GM23338 (cell line): ENCODE results near the gene DCAF5. TPM values are rescaled to one million over a fixed set of nuclear protein-coding genes. Genes with fewer than 3 reads are reported as not detected.

Source experiments
- ATAC-seq: fragments of 200-7000 bp; cut with Tn5 transposase; 3 replicates; pipeline ENCODE4 v1.9.1; 2020
- DNase-seq: peaks from one replicate; pipeline ENCODE4 v3.0.0-alpha.2; 2015; ENCODE audit warnings: low spot score
- H2AFZ ChIP-seq: fragments of 200-600 bp; sonication (generic); 2 replicates; pipeline ENCODE4 v1.8.0; 2016; ENCODE audit warnings: antibody characterized with exemption, mild to moderate bottlenecking, moderate library complexity
- H3F3A ChIP-seq: fragments of 200-600 bp; sonication (generic); replicated peaks from 2 replicates; pipeline ENCODE4 v1.8.0; 2017; ENCODE audit warnings: antibody characterized with exemption, mixed run types, low read depth
- H3K27ac ChIP-seq: fragments of 200-600 bp; sonication (generic); 2 replicates; pipeline ENCODE4 v1.6.1; 2016; ENCODE audit warnings: low read depth
- H3K27me3 ChIP-seq: fragments of 200-600 bp; sonication (generic); 2 replicates; pipeline ENCODE4 v1.8.0; 2016; ENCODE audit warnings: mild to moderate bottlenecking, mixed run types, moderate library complexity; ENCODE audit not compliant: insufficient read depth
- H3K36me3 ChIP-seq: fragments of 200-600 bp; sonication (generic); 2 replicates; pipeline ENCODE4 v1.8.0; 2016; ENCODE audit warnings: mild to moderate bottlenecking; ENCODE audit not compliant: insufficient read depth
- H3K4me1 ChIP-seq: fragments of 200-600 bp; sonication (generic); 2 replicates; pipeline ENCODE4 v1.8.0; 2016; ENCODE audit warnings: mild to moderate bottlenecking, moderate library complexity; ENCODE audit not compliant: insufficient read depth
- H3K4me2 ChIP-seq: fragments of 200-600 bp; sonication (generic); 2 replicates; pipeline ENCODE4 v1.7.1; 2017; ENCODE audit warnings: mixed run types
- H3K4me3 ChIP-seq: fragments of 200-600 bp; sonication (generic); 2 replicates; pipeline ENCODE4 v1.6.1; 2016; ENCODE audit warnings: mixed run types
- H3K79me2 ChIP-seq: fragments of 200-600 bp; sonication (generic); replicated peaks from 2 replicates; pipeline ENCODE4 v1.8.0; 2017; ENCODE audit warnings: mild to moderate bottlenecking; ENCODE audit not compliant: insufficient read depth
- H3K9me2 ChIP-seq: fragments of 200-600 bp; sonication (generic); 2 replicates; pipeline ENCODE4 v1.8.0; 2017; ENCODE audit not compliant: insufficient read depth
- H4K20me1 ChIP-seq: fragments of 200-600 bp; sonication (generic); replicated peaks from 2 replicates; pipeline ENCODE4 v1.8.0; 2017; ENCODE audit warnings: mild to moderate bottlenecking; ENCODE audit not compliant: insufficient read depth
- H3K27ac Mint-ChIP-seq: 2 replicates; pipeline ENCODE4 v1.8.0; 2020; ENCODE audit warnings: inconsistent platforms, mild to moderate bottlenecking, moderate library complexity, mixed read lengths
- H3K27me3 Mint-ChIP-seq: 3 replicates; pipeline ENCODE4 v1.8.0; 2022; ENCODE audit warnings: low read depth, mild to moderate bottlenecking, moderate library complexity, mixed read lengths, inconsistent platforms; ENCODE audit not compliant: insufficient read depth, poor library complexity
- H3K36me3 Mint-ChIP-seq: 3 replicates; pipeline ENCODE4 v1.8.0; 2021; ENCODE audit warnings: low read depth, mild to moderate bottlenecking, inconsistent platforms, moderate library complexity, mixed read lengths
- H3K4me1 Mint-ChIP-seq: 3 replicates; pipeline ENCODE4 v1.8.0; 2020; ENCODE audit warnings: mild to moderate bottlenecking, inconsistent platforms, mixed read lengths
- H3K4me3 Mint-ChIP-seq: 3 replicates; pipeline ENCODE4 v1.8.0; 2021; ENCODE audit warnings: moderate library complexity, mild to moderate bottlenecking, inconsistent platforms, mixed read lengths
- H3K9me3 Mint-ChIP-seq: 3 replicates; pipeline ENCODE4 v1.8.0; 2020; ENCODE audit warnings: moderate library complexity, mild to moderate bottlenecking, inconsistent platforms, mixed read lengths
- CREB1 ChIP-seq: fragments of 250-450 bp; sonication (Bioruptor Pico); IDR thresholded peaks from 2 replicates; pipeline ENCODE4 v1.5.0; 2020; ENCODE audit warnings: low read depth, mild to moderate bottlenecking, moderate library complexity
- EZH2 ChIP-seq: fragments of 200-600 bp; sonication (generic); IDR thresholded peaks from one replicate; pipeline ENCODE4 v1.8.0; 2017; ENCODE audit warnings: antibody characterized with exemption, mild to moderate bottlenecking, low read depth; ENCODE audit not compliant: unreplicated experiment
- EZH2phosphoT487 ChIP-seq: fragments of 200-600 bp; sonication (generic); IDR thresholded peaks from one replicate; pipeline ENCODE4 v1.8.1; 2018; ENCODE audit warnings: antibody characterized with exemption; ENCODE audit not compliant: unreplicated experiment
- JUNB ChIP-seq: IDR thresholded peaks from one replicate; pipeline ENCODE4 v1.6.1; 2016; ENCODE audit warnings: antibody characterized with exemption; ENCODE audit not compliant: unreplicated experiment
- NANOG ChIP-seq: IDR thresholded peaks from 2 replicates; pipeline ENCODE4 v1.6.1; 2016; ENCODE audit warnings: antibody characterized with exemption, borderline replicate concordance
- POLR2AphosphoS5 ChIP-seq: IDR thresholded peaks from 2 replicates; pipeline ENCODE4 v1.6.1; 2016; ENCODE audit warnings: antibody characterized with exemption, low read depth
- REST ChIP-seq: IDR thresholded peaks from one replicate; pipeline ENCODE4 v1.6.1; 2018; ENCODE audit warnings: antibody characterized with exemption; ENCODE audit not compliant: unreplicated experiment
- STAT1 ChIP-seq: IDR thresholded peaks from one replicate; pipeline ENCODE4 v1.6.1; 2016; ENCODE audit warnings: antibody characterized with exemption; ENCODE audit not compliant: unreplicated experiment
- ZNF114 ChIP-seq: fragments of 250-450 bp; sonication (Bioruptor Pico); IDR thresholded peaks from 2 replicates; pipeline ENCODE4 v1.5.0; 2020; ENCODE audit warnings: mild to moderate bottlenecking, moderate library complexity
- ZNF331 ChIP-seq: fragments of 250-450 bp; sonication (Bioruptor Pico); IDR thresholded peaks from 2 replicates; pipeline ENCODE4 v1.5.0; 2020; ENCODE audit warnings: low read depth, mild to moderate bottlenecking, moderate library complexity
- ZNF462 ChIP-seq: fragments of 250-450 bp; sonication (Bioruptor Pico); IDR thresholded peaks from 2 replicates; pipeline ENCODE4 v1.5.0; 2020; ENCODE audit warnings: mild to moderate bottlenecking, moderate library complexity
- polyA plus RNA-seq: library from polyadenylated mRNA; unstranded; fragments of >200 nt; fragmentation: Nextera tagmentation; extraction: Ambion mirVana; gene quantifications from 2 replicates; pipeline ENCODE4 v1.2.1, GENCODE V29; 2016
- total RNA-seq: library from RNA; depleted of rRNA; stranded (reverse); fragments of >200 nt; shearing (Covaris generic); gene quantifications from 2 replicates; pipeline ENCODE4 v1.2.3, GENCODE V29; 2014
- TF ChIP-seq, protein P1 (sequence below), 2 experiments: fragments of 200-600 bp in 1 of 2; sonication (generic) in 1 of 2; conservative IDR thresholded peaks; 2 replicates each; pipeline versions ENCODE4 v1.5.1 to v1.6.1; 2016 to 2017; ENCODE audit warnings: antibody characterized with exemption in 2 of 2, low read depth in 2 of 2, mild to moderate bottlenecking in 2 of 2, moderate library complexity in 1 of 2
- TF ChIP-seq, protein P2 (sequence below): IDR thresholded peaks from 2 replicates; pipeline ENCODE4 v1.6.1; 2016; ENCODE audit warnings: antibody characterized with exemption

The DCAF5 gene
- total and polyA plus RNA-seq, 2 experiments from 2014 or later, result 14.0 to 15.2 TPM

- DNase-seq (peak; percentile 19), ATAC-seq (no peak)
- Histone ChIP-seq H4K20me1 (peaks cover 12% of the 10 kb centered on the region; the same call in 1 of the 2 replicates), H3K4me1 (peaks cover 20% of the 10 kb centered on the region), H3K36me3 (no peaks in the 10 kb centered on the region), H3K4me2 (peak overlapping the region; percentile 99), H3F3A (peaks cover 6% of the 10 kb centered on the region), H3K4me3 (peak overlapping the region; percentile 96), H3K9me2 (no peaks in the 10 kb centered on the region), H3K27me3 (peaks cover 20% of the 10 kb centered on the region), H3K27ac (no peak overlapping the region), H3K79me2 (peaks cover 22% of the 10 kb centered on the region), H2AFZ (peak overlapping the region; percentile 99)
- H3K4me1 Mint-ChIP-seq, result peaks cover 26% of the 10 kb centered on the region
- no peaks in the 10 kb centered on the region; the same call in 2 of the 3 replicates for H3K9me3 Mint-ChIP-seq
- H3K36me3 Mint-ChIP-seq, result peaks cover under 1% of the 10 kb centered on the region; the same call in 2 of the 3 replicates
- peaks cover 7% of the 10 kb centered on the region for H3K27me3 Mint-ChIP-seq
- no peak for TF ChIP-seq CREB1 (CRISPR knock-in tag)
- TF ChIP-seq JUNB, result no peak
- TF ChIP-seq REST, result no peak
- TF ChIP-seq STAT1, result no peak
- TF ChIP-seq ZNF114 (CRISPR knock-in tag), result no peak
- no peak for TF ChIP-seq NANOG
- TF ChIP-seq ZNF331 (CRISPR knock-in tag), result no peak
- TF ChIP-seq, protein P1, sequence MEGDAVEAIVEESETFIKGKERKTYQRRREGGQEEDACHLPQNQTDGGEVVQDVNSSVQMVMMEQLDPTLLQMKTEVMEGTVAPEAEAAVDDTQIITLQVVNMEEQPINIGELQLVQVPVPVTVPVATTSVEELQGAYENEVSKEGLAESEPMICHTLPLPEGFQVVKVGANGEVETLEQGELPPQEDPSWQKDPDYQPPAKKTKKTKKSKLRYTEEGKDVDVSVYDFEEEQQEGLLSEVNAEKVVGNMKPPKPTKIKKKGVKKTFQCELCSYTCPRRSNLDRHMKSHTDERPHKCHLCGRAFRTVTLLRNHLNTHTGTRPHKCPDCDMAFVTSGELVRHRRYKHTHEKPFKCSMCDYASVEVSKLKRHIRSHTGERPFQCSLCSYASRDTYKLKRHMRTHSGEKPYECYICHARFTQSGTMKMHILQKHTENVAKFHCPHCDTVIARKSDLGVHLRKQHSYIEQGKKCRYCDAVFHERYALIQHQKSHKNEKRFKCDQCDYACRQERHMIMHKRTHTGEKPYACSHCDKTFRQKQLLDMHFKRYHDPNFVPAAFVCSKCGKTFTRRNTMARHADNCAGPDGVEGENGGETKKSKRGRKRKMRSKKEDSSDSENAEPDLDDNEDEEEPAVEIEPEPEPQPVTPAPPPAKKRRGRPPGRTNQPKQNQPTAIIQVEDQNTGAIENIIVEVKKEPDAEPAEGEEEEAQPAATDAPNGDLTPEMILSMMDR (conservative IDR thresholded peaks at IDR 0.05; ENCODE audit: low read depth in 2 of 2), result no peak
- TF ChIP-seq EZH2, result no peak
- no peak for TF ChIP-seq EZH2phosphoT487
- no peak for TF ChIP-seq ZNF462
- TF ChIP-seq, protein P2, sequence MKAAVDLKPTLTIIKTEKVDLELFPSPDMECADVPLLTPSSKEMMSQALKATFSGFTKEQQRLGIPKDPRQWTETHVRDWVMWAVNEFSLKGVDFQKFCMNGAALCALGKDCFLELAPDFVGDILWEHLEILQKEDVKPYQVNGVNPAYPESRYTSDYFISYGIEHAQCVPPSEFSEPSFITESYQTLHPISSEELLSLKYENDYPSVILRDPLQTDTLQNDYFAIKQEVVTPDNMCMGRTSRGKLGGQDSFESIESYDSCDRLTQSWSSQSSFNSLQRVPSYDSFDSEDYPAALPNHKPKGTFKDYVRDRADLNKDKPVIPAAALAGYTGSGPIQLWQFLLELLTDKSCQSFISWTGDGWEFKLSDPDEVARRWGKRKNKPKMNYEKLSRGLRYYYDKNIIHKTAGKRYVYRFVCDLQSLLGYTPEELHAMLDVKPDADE, result no peak
- TF ChIP-seq POLR2AphosphoS5, result no peak
- H3K27ac Mint-ChIP-seq, result peak overlapping the region; percentile 52
- H3K4me3 Mint-ChIP-seq, result peak overlapping the region; percentile 89
Measured at GRCh38 chr14:69153873-69154270, 953 bp upstream of the DCAF5 start.
